Cortex of kidney (tissue), 1 donor: ENCODE results near the gene ZNF529.

Experiments used
- DNase-seq: peaks from one replicate; lab custom pipeline; 2025; lab: John Stamatoyannopoulos, UW

The ZNF529 gene

DNA sequence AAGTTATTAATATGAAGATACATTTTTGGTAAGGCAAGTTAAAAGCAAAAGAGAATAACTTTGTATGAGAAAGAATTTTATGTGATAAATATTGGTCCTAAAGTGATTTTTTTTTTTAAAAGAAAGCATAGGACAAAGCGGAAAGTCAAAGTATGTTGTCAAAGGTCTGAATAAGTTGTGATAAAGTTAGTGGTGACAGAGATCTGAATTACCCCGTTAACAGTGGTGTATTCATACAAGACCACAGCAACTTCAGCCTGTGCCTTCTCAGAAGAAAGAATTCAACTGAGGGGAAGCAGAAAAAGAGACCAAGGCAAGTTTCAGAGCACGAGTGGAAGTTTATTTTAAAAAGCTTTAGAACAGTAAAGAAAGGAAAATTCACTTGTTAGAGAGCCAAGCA lies 64.8 kb downstream of the ZNF529 start:
- DNase-seq = no peak

DNA sequence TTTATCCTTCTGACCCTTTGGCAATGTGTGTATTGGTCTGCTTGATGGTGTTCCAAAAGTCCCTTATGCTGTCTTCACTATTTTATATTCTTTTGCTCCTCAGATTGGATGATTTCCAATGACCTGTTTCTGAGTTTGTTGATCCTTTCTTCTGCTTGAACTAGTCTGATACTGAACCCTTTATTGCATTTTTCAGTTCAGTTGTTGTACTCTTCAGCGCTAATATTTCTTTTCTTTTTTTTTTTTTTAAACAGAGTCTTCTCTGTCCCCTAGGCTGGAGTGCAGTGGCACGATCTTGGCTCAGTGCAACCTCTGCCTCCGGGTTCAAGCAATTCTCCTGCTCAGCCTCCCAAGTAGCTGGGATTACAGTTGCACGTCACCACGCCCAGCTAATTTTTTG lies 71.1 kb downstream of the ZNF529 start:
- no peak for DNase-seq

DNA sequence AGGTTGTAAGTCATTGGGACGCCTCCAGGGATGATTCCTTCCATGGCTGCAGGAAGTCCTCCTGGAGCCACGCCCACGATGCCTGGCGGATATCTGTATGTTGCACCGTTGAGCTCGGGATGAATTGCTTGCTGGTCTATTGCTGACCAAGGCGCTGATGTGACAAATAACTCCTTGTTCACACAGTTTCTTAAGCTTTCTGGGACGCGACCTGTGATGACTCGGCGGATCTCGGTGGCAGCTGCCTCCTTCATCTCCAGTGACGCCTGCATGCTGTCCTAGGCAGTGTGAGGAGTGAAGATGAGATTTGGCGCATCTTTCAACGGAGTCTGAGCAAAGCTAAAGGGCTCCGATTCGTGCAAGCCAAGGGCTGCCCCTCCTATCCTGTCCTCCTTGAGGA lies 76.1 kb downstream of the ZNF529 start:
- no peak for DNase-seq
